ENCODE data around the gene SCAF4. TPM values are rescaled to one million over a fixed set of nuclear protein-coding genes. Genes with fewer than 3 reads are reported as not detected.

SCAF4 gene
- total RNA-seq, 4 donors from 2014 or later: 23.2 to 31.0 (median 26.8) TPM

DNA sequence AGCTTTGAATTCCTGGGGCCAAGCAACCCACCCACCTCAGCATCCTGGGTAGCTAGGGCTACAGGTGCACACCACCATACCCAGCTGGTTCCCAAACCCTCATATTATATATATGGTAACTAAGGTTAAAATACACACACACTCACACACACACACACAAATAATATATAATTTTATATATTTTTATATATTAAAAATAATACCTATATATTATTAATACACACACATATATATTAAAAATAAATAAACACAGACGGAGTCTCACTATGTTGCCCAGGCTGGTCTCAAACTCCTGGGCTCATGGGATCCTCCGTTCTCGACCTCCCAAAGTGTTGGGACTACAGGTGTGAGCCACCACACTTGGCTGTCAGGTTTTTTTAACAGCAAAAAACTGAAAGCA lies 31.9 kb downstream of the SCAF4 start:
- no peaks in the 10 kb centered on the region for H3K4me1 ChIP-seq
- in situ Hi-C loops (cut with MboI; ENCODE audit: low pct_ligation_motif_present in 1 of 4, low pct_unique_long_range_greater_than_20kb in 1 of 4, low sequenced_read_pairs in 3 of 4): no loop called here
- H3K27ac ChIP-seq: no peak overlapping the region
- TF ChIP-seq EP300 (IDR thresholded peaks at IDR 0.05; ENCODE audit: low read depth) (no peak), POLR2A (IDR thresholded peaks at IDR 0.05) (no peak), POLR2AphosphoS5 (IDR thresholded peaks at IDR 0.05) (no peak), CTCF (IDR thresholded peaks at IDR 0.05) (no peak)
- H3K36me3 ChIP-seq: peaks cover 0 to 62% (median 30%) of the 10 kb centered on the region in 4 donors
- 90 to 96% methylated on average over 3 of the region's 3 CpGs for WGBS, 2 donors (ENCODE audit: low coverage in 1 of 2)
- no peak for DNase-seq
- H3K27me3 ChIP-seq: no peaks in the 10 kb centered on the region
- H3K9me3 ChIP-seq: no peaks in the 10 kb centered on the region
- no peak overlapping the region for H3K4me3 ChIP-seq
- intact Hi-C loops (cut with DNase I; ENCODE audit: low total_unique reads): no loop called here

DNA sequence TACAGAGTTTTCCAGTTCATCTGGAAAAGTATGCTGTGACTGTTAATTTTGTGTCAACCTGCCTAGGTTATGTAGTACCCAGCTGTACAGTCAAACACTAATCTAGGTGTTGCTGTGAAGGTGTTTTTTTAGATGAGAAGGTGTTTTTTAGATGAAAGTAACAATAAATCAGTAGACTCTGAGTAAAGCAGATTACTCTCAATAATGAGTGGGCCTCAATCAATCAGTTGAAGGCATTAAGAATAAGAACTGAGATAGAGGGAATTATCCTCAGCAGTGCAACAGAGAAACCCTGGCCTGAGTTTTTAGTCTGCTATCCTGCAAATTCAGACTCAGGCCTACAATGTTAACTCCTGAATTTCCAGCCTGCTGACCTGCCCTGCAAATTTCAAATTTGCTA lies 33.5 kb downstream of the SCAF4 start:
- intact Hi-C loops (cut with DNase I; ENCODE audit: low total_unique reads) (no loop called here), in situ Hi-C loops (cut with MboI; ENCODE audit: low pct_ligation_motif_present in 1 of 4, low pct_unique_long_range_greater_than_20kb in 1 of 4, low sequenced_read_pairs in 3 of 4) (no loop called here)
- Histone ChIP-seq H3K36me3 (peaks cover 0 to 78% (median 38%) of the 10 kb centered on the region in 4 donors), H3K4me3 (no peak overlapping the region), H3K27ac (no peak overlapping the region), H3K9me3 (no peaks in the 10 kb centered on the region), H3K4me1 (no peaks in the 10 kb centered on the region), H3K27me3 (no peaks in the 10 kb centered on the region)
- TF ChIP-seq CTCF (IDR thresholded peaks at IDR 0.05): no peak
- no peak for TF ChIP-seq POLR2AphosphoS5 (IDR thresholded peaks at IDR 0.05)
- no peak for TF ChIP-seq POLR2A (IDR thresholded peaks at IDR 0.05)
- no peak for TF ChIP-seq EP300 (IDR thresholded peaks at IDR 0.05; ENCODE audit: low read depth)
- no peak for DNase-seq

GRCh38 chr21:31696424-31696823 lies 35.5 kb downstream of the SCAF4 start:
- H3K9me3 ChIP-seq: no peaks in the 10 kb centered on the region
- no peak for DNase-seq
- intact Hi-C loops (cut with DNase I; ENCODE audit: low total_unique reads): no loop called here
- whole genome bisulfite sequencing, 2 donors (ENCODE audit: low coverage in 1 of 2): 96 to 97% methylated on average over 6 of the region's 6 CpGs
- H3K27me3 ChIP-seq: no peaks in the 10 kb centered on the region
- in situ Hi-C loops (cut with MboI; ENCODE audit: low pct_ligation_motif_present in 1 of 4, low pct_unique_long_range_greater_than_20kb in 1 of 4, low sequenced_read_pairs in 3 of 4): no loop called here
- no peak overlapping the region for H3K4me3 ChIP-seq
- TF ChIP-seq POLR2A (IDR thresholded peaks at IDR 0.05): no peak
- H3K27ac ChIP-seq: no peak overlapping the region
- peaks cover 0 to 90% (median 42%) of the 10 kb centered on the region in 4 donors for H3K36me3 ChIP-seq
- no peaks in the 10 kb centered on the region for H3K4me1 ChIP-seq

GRCh38 chr21:31693222-31693621 lies 38.7 kb downstream of the SCAF4 start:
- no peaks in the 10 kb centered on the region for H3K27me3 ChIP-seq
- H3K9me3 ChIP-seq: no peaks in the 10 kb centered on the region
- no peak overlapping the region for H3K27ac ChIP-seq
- no peaks in the 10 kb centered on the region for H3K4me1 ChIP-seq
- H3K36me3 ChIP-seq: peaks cover 0 to 81% (median 41%) of the 10 kb centered on the region in 4 donors
- no peak for DNase-seq
- intact Hi-C loops (cut with DNase I; ENCODE audit: low total_unique reads): no loop called here
- TF ChIP-seq POLR2AphosphoS5 (IDR thresholded peaks at IDR 0.05) (no peak), CTCF (IDR thresholded peaks at IDR 0.05) (no peak), POLR2A (IDR thresholded peaks at IDR 0.05) (no peak), EP300 (IDR thresholded peaks at IDR 0.05; ENCODE audit: low read depth) (no peak)
- 95% methylated on average over 16 of the region's 16 CpGs for WGBS, 2 donors (ENCODE audit: low coverage in 1 of 2)
- in situ Hi-C loops (cut with MboI; ENCODE audit: low pct_ligation_motif_present in 1 of 4, low pct_unique_long_range_greater_than_20kb in 1 of 4, low sequenced_read_pairs in 3 of 4): no loop called here
- H3K4me3 ChIP-seq: no peak overlapping the region

Measured in transverse colon (tissue), 4 donors.